Skin of body (tissue), 2 donors: ENCODE results near the gene AS3MT. TPM values are rescaled to one million over a fixed set of nuclear protein-coding genes. Genes with fewer than 3 reads are reported as not detected.
"Not testable (repeated sequence)": the region's sequence is repeated elsewhere in the genome, so short reads cannot be mapped to it uniquely, and the experiment has no call there.

Experiments used
- DNase-seq: peaks from one replicate; lab custom pipeline; 2025; lab: John Stamatoyannopoulos, UW
- total RNA-seq: library from RNA; depleted of rRNA; stranded (reverse); fragments of >200 nt; gene quantifications from one replicate; pipeline ENCODE4 v1.2.3, GENCODE V29; 2014

AS3MT gene
- total RNA-seq, 1 donor from 2014 or later: 8.9 TPM

- DNase-seq: no peak
These were observed 50.1 kb downstream of the AS3MT start for GRCh38 chr10:102919246-102919959.

- DNase-seq: no peak
These were observed 50.9 kb downstream of the AS3MT start for GRCh38 chr10:102919992-102920739.

GRCh38 chr10:102923601-102924000, 54.3 kb downstream of the AS3MT start:
- DNase-seq: no peak

GRCh38 chr10:102926842-102927241, 57.6 kb downstream of the AS3MT start:
- DNase-seq: no peak

GRCh38 chr10:102927311-102928010, 58.2 kb downstream of the AS3MT start:
- no peak for DNase-seq

- not testable (repeated sequence) for DNase-seq
These were observed 59.2 kb downstream of the AS3MT start for GRCh38 chr10:102928442-102928841.

- no peak for DNase-seq
These were observed 61.5 kb downstream of the AS3MT start for GRCh38 chr10:102930720-102931119.

- DNase-seq: no peak
These were observed 62.4 kb downstream of the AS3MT start for GRCh38 chr10:102931643-102932042.

- DNase-seq: no peak
These were observed 66.2 kb downstream of the AS3MT start for GRCh38 chr10:102935505-102935904.

- no peak for DNase-seq
These were observed 66.8 kb downstream of the AS3MT start for GRCh38 chr10:102935939-102936605.

GRCh38 chr10:102941401-102941800, 72.1 kb downstream of the AS3MT start:
- DNase-seq: no peak

GRCh38 chr10:102945449-102945848, 76.2 kb downstream of the AS3MT start:
- no peak for DNase-seq

- no peak for DNase-seq
These were observed 76.7 kb downstream of the AS3MT start for GRCh38 chr10:102945962-102946361.

- no peak for DNase-seq
These were observed 77.7 kb downstream of the AS3MT start for GRCh38 chr10:102946992-102947391.

- DNase-seq: no peak
These were observed 78.9 kb downstream of the AS3MT start for GRCh38 chr10:102948176-102948575.

- DNase-seq: no peak
These were observed 79.5 kb downstream of the AS3MT start for GRCh38 chr10:102948786-102949185.

GRCh38 chr10:102949916-102950315, 80.6 kb downstream of the AS3MT start:
- DNase-seq: no peak

- DNase-seq: no peak
These were observed 82.0 kb downstream of the AS3MT start for GRCh38 chr10:102951316-102951715.
